BJ (cell line): Measurements from ENCODE around the gene NAALADL2. TPM values are rescaled to one million over a fixed set of nuclear protein-coding genes. Genes with fewer than 3 reads are reported as not detected.

ENCODE experiments used
- CTCF ChIA-PET: fragments of 350-600 bp; formaldehyde crosslinking; extraction: SDS; loops from one replicate; lab custom pipeline; 2021; ENCODE audit warnings: antibody characterized with exemption, inconsistent platforms; lab: Yijun Ruan, JAX
- POLR2A ChIA-PET: fragments of 300-600 bp; sonication (Branson Sonifier 250); formaldehyde crosslinking; extraction: SDS; loops from one replicate; lab custom pipeline; 2021; ENCODE audit warnings: antibody characterized with exemption; lab: Charles Lee
- DNase-seq: peaks from one replicate; pipeline ENCODE4 v3.0.0-alpha.2; 2011; ENCODE audit warnings: low read depth
- H3K27me3 ChIP-seq: 2 replicates; pipeline ENCODE4 v1.6.0; 2011; ENCODE audit warnings: low read length; ENCODE audit not compliant: control insufficient read depth, insufficient read depth
- H3K36me3 ChIP-seq: 2 replicates; pipeline ENCODE4 v1.5.1; 2011; ENCODE audit warnings: low read length; ENCODE audit not compliant: control insufficient read depth, insufficient read depth
- H3K4me3 ChIP-seq: 2 replicates; pipeline ENCODE4 v1.5.1; 2011; ENCODE audit warnings: low read depth, mild to moderate bottlenecking, control low read depth, low read length
- polyA plus RNA-seq: library from polyadenylated mRNA; depleted of rRNA; stranded (reverse); fragments of >200 nt; gene quantifications from 2 replicates; pipeline ENCODE4 v1.2.3, GENCODE V29; 2011
- TF ChIP-seq, protein P1 (sequence below): IDR thresholded peaks from 2 replicates; pipeline ENCODE4 v1.5.1; 2011; ENCODE audit warnings: low read depth, mild to moderate bottlenecking, control low read depth, inconsistent platforms, low read length, moderate library complexity; ENCODE audit not compliant: insufficient read depth

Gene NAALADL2
- polyA plus RNA-seq, 1 experiment = 3.6 TPM

DNA sequence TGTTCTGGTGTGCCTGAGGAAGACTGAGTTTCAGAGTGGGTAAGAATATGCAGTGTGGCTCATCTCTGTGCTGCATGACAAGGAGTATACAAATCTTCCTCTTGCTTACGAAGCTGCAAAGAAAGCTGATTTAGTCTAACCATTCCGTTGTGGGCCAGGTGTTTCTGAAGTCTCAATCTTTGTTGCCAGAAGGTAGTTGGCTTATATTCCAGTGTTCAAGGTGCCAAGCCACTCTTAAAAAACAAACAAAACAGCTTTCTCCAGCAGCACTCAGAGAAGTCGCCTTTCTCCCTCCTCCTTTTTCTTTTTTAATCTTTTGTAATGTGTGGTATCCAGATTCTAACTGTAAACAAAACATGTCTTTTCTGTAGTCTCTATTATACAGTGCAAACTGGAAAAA, 872.4 kb downstream of the NAALADL2 start:
- TF ChIP-seq, protein P1, sequence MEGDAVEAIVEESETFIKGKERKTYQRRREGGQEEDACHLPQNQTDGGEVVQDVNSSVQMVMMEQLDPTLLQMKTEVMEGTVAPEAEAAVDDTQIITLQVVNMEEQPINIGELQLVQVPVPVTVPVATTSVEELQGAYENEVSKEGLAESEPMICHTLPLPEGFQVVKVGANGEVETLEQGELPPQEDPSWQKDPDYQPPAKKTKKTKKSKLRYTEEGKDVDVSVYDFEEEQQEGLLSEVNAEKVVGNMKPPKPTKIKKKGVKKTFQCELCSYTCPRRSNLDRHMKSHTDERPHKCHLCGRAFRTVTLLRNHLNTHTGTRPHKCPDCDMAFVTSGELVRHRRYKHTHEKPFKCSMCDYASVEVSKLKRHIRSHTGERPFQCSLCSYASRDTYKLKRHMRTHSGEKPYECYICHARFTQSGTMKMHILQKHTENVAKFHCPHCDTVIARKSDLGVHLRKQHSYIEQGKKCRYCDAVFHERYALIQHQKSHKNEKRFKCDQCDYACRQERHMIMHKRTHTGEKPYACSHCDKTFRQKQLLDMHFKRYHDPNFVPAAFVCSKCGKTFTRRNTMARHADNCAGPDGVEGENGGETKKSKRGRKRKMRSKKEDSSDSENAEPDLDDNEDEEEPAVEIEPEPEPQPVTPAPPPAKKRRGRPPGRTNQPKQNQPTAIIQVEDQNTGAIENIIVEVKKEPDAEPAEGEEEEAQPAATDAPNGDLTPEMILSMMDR = no peak
- no peaks in the 10 kb centered on the region for H3K36me3 ChIP-seq
- H3K27me3 ChIP-seq = no peaks in the 10 kb centered on the region
- no peak for DNase-seq
- POLR2A ChIA-PET = no interaction called here
- H3K4me3 ChIP-seq = no peak overlapping the region
- CTCF ChIA-PET = no interaction called here

DNA sequence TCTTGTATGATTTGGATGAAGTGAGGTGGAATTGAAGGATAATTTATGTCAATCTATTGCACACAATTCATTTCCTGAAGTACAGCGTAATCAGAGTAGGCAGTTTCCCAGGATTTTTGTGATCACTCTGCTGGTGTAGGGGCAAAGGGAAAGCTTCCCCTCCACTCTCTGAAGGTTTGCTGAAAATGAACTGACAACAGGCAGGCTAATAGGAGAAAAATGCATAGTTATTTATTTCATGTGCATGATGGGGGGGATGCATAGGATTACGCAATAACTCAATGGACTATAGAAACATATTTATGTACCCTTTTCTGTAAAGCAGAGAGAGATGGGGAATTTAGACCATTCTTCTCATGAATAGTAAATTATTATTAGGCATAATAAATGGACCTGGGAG, 872.9 kb downstream of the NAALADL2 start:
- CTCF ChIA-PET = interaction anchor here (0.7 kb wide), 1 partner anchor 422 kb away, joined by 3 read pairs; no protein-coding TSS in a partner anchor
- Histone ChIP-seq H3K4me3 (no peak overlapping the region), H3K27me3 (no peaks in the 10 kb centered on the region), H3K36me3 (no peaks in the 10 kb centered on the region)
- TF ChIP-seq, protein P1 = no peak
- POLR2A ChIA-PET = no interaction called here
- DNase-seq = no peak

DNA sequence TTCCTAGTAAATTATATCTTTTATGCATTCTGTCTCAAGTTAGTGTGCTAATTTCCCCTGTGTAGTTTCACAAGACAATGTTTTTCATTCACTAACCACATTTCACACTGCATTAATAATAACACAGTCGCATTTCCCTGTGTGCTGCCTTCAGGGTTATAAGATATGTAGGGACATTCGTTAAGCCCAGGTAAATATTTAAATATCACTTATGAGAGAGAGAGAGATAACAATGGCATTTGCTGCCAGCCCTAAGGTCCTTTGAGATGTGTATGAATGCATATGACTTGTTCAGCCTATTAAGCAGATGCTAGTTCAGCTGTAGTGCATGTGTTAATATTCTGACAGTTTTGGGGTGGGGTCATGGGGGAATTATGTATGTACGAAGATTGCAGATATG, 876.7 kb downstream of the NAALADL2 start:
- Histone ChIP-seq H3K36me3 (no peaks in the 10 kb centered on the region), H3K4me3 (no peak overlapping the region), H3K27me3 (no peaks in the 10 kb centered on the region)
- TF ChIP-seq, protein P1 = no peak
- POLR2A ChIA-PET = interaction anchor here (0.7 kb wide), 1 partner anchor 98 kb away, joined by 3 read pairs; no protein-coding TSS in a partner anchor
- CTCF ChIA-PET = no interaction called here
- no peak for DNase-seq

DNA sequence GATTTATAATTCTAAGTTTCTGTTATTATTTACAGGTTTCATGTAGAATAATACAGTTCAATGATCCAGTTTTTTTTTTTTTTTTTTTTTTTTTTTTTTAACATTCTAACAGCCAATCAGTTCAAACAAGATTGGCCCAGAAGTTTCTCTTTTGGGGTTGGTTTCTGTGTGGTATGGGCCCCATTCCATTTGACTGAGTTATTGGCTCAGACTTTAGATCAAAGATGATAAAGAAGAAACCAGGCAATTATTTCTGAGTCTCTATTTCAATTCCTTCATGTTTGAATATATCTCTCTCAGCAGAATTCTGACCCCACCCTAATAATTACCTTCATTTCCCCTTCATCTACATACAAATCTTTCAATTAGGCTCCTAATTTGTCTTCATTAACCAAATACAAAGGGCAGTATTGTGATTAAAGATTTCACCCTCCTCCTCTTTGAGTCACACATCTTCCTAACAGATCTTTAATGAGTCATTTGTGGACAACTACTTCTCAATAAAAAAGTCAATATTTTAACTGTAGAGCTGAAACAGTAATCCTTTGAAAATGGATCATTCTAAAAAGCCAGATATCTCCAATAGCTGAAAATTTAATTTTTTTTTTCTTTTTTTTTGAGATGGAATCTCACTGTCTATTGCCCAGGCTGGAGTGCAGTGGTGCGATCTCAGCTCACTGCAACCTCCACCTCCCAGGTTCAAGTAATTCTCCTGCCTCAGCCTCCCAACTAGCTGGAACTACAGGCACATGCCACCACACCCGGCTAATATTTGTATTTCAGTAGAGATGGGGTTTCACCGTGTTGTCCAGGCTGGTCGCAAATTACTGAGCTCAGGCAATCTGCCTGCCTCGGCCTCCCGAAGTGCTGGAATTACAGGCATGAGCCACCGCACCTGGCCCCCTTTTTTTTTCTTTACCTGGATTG, 878.8 kb downstream of the NAALADL2 start:
- no peak for DNase-seq
- Histone ChIP-seq H3K4me3 (no peak overlapping the region), H3K27me3 (no peaks in the 10 kb centered on the region), H3K36me3 (no peaks in the 10 kb centered on the region)
- CTCF ChIA-PET = no interaction called here
- TF ChIP-seq, protein P1 = no peak
- POLR2A ChIA-PET = no interaction called here

DNA sequence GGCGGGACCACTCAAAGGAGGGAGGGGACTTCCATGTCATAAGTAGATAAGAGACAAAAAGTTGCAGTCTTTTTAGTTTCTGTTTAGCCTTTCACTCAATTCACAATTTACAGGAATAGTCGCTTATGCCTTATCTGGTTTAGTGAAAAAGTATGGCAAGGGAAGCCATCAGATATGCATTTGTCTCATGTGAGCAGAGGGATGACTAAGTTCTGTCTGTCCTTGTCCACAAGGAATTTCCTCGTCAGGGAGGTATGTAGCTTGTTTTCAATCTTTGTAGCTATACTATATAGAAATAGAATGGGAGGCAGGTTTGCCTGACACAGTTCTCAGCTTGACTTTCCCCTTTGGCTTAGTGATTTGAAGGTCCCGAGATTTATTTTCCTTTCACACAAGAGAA, 882.8 kb downstream of the NAALADL2 start:
- H3K27me3 ChIP-seq = no peaks in the 10 kb centered on the region
- ChIA-PET CTCF (no interaction called here), POLR2A (no interaction called here)
- TF ChIP-seq, protein P1 = no peak
- no peaks in the 10 kb centered on the region for H3K36me3 ChIP-seq
- no peak for DNase-seq
- H3K4me3 ChIP-seq = no peak overlapping the region
